GM04504 (cell line): ENCODE data around the gene MYH6.

Experiments
- DNase-seq: peaks from one replicate; pipeline ENCODE4 v3.0.0-alpha.2; 2012; ENCODE audit warnings: low read depth

The MYH6 gene

DNA sequence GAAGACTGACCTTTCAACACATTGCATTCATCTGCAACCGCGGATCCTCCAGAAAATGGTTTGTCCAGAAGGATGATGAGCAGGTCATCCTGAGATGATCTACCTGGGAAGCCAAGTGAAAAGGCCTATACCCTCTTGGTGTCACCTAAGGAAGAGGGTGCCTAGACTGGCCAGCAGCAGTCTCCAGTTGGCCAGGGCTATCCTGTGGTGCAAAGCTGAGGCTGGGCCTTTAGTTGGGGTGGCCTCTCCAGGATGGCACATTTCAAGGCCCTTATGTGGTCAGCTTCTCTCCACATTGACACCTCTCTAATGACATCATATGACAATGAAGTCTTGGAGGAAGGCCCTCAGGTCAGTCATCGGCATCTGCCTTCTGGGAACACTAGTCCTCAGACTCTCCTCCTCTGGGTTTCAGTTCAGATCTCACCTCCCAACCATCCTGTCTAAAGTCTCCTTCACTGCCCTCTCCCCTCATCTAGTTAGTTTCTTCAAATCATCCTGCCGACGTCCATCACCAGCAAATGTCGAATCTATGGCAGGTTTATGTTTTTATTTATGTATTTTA lies 52.1 kb downstream of the MYH6 start:
- no peak for DNase-seq

DNA sequence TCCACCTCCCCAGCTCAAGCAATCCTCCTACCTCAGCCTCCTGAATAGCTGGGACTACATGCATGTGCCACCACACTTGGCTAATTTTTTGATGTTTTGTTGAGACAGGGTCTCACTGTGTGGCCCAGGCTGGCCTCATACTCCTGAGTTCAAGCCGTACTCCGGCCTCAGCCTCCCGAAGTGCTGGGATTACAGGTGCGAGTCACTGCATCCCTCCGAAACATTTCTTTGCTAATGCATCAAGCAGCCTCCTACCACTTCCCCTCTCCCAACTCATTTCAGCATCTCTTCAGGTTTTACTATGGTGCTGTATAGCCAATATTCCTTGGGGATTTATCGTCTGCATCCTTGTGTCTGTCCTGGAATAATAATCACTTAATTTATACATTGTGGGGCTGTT lies 53.1 kb downstream of the MYH6 start:
- no peak for DNase-seq

DNA sequence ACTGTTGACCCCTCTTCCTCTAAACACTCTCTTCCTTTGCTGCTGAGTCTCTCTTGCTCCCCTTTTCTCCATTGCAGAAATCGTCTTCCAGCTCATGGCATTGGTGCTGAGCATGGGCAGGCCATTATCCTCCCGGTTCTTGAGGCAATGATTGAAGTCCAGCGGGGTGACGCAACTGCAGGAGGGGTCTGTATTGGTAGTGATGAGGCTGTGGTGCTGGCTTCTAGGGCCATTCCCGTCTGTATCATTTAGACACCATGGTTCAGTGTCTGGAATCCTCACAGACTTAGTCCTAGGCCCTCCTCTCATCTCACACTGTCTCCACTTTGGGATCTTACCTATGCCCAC lies 54.7 kb downstream of the MYH6 start:
- DNase-seq, result no peak

DNA sequence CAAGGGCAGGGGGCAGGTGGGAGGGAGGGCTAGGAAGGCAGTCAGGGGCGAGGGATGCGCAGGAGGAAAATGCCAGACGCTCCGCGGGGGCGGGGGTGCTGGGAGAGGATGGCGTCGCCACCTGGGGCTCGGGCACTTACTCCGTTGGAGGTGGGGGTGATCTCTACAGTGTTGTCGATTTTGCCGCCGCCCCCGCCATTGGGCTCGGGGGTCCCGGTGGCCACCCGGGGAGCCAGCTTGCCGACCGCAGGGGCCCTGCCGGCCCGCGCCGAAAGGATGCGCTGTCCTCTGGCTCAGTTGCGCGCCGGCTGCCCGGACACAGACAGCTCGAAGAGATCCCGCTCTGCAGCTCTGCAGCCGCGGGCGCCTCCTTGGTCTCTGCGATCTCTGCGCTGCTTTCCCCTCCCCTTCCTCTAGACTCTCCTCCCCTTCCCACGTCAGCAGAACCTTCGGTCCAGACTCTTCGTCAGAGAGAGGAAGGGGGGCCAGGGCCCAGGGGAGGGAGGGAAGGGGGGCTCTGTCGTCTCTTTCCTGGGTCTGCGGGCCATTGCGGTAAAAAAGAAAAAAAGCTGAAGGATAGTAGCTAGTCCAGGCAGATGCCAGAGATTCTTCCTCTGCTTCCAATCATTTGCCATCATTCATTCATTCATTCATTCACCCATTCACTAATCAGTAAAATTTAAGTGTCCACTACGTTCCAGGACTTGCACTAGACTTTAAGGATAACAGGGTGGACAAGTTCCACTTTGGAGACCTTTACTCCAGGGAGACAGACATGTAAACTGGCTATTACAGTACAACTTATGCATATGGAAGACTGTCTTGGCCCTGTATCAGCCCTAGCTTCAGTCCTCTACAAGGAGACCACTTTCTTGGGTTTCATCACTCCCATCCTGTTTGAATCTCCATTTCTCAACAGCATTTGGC lies 55.3 kb downstream of the MYH6 start, which contains the start of gene SLC22A17:
Gene SLC22A17 (minus strand): TSS at position 382 of the 927 bp plus-strand sequence.
- DNase-seq, result peak; percentile 76

DNA sequence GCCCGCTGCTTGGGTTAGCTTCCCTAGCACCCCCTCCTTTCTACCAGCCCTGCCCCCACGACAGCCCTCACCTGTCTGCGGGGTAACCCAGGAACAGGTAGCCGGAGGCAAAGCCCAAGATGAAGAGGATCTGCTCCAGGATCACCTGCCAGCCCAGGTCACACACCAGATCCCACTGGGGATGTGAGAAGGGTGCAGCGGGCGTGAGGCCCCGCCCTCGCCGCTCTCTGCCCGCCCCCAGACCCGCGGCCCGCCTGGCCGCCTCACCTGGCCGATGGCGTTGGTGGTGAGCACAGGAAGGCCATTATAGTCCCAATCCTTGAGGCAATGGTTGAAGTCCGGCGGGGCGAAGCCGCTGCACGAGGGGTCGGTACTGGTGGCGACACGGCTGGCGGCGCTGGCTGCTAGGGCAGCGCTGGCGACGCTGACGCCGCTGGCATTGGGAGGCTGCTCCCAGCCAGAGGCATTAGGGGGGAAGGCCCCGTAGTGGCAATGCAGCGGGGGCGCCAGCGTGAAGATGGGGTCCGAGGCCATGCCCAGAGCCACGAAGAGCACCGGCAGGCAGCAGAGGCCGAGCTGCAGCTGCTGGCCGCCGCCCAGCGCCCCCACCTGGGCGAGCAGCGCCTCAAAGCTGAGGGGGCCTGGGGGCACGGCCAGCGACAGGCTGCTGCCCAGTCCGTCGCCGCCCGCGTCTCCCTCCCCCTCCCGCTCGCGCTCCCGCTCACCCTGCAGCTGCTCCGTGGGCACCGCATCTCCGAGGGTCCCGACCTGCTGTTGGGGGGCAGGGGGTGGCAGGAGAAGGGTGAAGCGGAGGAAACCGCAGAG lies 56.2 kb downstream of the MYH6 start:
- no peak for DNase-seq

DNA sequence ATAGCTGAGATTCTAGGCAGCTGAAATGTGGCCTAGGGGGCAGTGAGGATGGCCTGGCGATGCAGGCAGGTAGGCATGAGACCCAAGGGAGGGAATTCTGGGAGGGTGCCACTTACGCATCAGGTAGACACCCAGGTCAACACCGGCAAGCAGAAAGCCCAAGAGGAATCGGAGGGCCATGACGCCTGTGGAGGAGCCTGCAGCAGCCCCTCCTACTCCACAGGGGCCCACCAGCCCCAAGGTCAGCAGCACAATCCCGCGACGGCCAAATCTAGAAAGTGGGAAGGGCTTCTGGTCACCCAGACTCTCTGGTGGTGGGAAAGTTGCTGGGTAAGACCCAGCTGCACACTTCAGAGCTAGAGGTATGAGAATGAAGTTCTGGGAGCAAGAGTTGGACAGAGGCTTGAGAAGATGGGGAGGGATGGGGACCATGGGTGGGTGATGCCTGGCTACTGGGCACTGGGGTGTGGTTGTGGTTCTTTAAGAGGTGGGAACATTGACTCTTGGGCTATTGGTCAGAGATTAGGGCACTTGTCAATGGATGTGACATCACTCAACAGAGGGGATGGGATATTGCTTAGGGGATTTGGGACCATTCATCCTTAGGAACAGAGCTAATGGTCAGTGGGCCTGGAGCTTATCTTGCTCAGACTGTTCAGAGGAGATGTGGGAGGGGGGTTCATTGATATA lies 58.8 kb downstream of the MYH6 start:
- no peak for DNase-seq

DNA sequence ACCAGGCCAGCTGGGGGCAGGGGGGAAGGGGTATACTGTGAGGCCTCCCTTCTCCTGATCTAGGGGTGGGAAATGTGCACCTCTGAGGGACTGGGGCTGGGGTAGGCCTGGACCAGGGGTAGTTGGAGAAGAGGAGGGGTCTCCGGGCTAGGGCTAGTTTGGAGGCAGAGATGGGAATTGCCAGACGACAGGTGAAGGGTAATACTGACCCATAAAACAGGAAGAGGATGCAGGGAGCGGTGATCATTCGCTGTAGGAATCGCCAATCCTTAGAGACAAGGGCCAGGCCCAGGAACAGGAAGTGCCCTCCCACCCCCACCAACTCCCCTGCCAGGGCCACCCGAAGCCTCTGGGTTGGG lies 59.8 kb downstream of the MYH6 start:
- no peak for DNase-seq

DNA sequence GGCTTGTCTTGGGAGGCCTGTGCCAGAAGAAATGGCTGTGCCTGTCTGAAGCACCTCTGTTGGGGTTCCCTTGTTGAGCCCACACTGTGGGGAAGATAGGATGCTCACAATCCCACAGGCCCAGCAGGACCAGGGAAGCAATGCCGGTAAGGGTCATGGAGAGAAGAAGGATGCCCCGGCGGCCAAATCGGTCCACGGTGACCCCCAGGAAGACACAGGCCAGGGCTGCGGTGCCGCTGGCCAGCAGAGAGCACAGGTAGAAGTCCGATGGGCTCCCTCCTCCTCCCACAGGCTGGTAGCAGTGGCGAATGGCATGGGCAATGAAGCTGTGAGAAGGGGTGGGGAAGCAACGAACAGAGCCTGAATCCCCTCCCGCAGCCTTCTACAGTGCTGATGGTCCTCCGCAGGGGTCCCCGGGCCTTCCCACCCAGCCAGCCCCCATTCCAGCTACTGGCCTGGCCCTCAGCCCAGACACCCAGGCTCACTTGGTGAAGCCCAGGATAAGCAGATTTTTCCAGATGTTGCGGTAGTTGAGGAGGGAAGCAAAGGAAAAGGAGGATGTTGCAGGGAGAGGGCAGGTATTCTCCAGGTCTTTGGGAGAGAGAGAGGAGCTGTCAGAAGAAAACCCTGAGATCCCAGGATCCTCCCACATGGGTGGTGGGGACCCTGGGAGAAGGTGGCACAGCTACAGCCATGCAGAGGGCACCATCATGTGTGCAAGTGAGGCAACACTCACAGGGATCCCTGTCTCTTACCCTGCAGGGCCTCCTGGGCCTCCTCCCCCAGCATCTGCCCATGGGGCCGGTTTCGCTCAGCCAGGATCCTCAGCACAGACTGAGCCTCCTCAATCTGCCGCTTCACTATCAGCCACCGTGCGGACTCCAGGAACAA lies 60.4 kb downstream of the MYH6 start:
- no peak for DNase-seq

DNA sequence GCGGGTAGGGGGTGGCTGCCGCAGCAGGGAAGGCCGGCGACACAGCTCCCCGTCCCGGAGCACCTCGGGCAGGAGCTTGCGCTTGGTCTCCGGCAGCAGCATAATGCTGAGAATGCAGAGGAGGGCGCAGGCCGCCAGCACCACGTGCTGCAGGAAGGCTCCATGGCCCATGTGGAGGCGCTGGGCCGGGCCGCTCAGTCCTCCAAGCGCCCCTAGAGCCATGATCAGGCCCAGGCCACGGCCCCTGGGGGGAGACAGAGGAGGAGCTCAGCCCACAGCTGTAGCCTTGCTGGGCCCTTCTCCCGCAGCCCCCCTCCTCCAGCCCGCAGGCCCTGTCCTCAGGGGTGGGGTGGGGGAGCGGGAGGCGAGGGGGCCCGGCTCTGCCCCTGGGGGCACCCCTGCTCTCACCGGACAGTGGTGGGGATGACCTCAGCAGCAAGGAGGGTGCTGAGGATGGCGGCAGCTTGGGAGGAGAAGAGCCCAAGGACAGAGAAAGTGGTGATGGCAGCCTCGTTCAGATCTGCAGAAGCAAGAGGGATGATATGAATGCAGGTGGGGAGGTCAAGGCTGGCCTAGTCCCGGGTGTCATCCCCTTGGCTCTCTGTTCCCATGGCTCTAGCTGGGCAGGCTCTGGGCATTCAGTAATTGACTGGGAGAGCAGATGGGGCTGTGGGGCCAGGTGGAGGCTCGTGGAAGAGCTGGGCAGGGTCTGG lies 61.2 kb downstream of the MYH6 start:
- DNase-seq, result no peak

DNA sequence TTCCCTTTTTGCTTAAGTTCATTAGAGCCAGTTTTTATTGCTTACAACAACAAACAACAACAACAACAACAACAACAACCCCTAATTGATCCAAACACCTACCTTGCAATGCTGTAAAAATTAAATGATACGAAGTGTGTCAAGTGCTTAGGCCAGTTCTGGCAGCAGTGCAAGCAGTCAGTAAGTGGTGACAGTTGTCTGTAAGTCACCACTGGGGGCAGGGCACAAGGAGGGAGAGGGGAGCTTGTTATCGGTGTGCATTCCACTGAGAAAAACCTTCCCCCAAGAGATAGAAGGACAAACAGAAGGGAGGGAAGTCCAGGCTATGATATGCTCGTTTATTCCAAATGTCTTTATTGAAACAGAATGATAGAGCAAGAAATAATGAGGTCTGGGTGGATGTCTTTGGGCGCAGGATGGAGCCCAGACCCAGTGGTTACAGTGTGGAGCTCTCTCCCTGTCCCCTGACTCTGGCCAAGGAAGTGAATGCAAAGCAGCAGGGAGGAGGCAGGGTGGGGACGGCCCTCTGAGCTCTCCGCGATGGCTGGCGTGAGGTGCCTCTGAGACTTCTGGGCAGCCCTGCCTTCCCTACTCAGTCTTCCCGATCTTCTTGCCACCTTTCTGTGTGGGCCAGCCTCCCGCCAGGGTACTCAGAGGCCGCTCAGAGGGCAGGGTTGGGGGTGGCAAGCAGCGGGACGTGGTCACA lies 61.9 kb downstream of the MYH6 start:
- DNase-seq, result no peak

DNA sequence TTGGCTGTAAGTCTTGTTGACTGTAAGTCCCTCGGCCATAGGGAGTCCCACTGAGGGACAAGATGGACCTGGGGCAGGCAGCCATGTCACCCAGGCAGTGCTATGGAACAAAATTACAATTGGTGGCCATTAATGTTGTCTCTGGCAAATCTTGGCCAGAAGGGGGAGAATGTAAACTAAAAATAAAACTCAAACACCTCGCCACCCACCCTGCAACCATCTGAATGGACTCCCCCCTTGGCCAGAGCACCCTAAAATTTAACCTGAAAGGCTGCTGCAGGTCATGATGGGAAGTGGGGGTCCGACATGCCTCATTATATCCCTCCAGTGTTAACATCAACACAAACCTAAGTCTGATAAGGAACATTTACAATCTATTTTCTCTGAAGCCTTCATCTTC lies 63.6 kb downstream of the MYH6 start:
- no peak for DNase-seq

DNA sequence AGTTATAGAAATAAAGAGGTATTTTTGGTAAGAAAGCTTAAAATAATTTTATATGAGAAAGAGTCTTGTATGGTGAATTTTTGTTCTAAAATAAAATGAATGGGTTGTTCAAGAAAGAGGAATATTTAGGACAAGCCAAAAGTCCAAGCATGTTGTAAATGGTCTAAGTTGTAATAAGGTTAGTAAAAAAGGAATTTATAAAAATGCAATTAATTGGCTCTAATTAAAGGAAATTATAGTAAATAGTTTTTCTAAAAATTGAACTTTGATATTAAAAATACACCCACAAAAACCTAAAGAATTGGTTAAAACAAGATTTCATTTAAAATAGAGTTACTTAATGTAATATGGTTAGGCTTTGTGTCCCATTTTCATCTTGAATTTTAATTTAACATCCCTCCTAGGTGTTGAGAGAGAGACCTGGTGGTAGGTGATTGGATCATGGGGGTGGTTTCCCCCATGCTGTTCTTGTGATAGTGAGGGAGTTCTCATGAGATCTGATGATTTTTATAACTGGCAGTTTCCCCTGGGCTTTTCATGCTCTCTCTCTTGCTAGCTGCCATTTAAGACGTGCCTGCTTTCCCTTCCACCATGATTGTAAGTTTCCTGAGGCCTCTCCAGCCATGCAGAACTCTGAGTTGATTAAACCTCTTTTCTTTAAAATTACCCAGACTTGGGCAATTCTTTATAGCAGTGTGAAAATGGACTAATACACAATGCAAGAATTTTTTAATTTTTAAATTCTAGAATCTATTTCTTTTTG lies 68.4 kb downstream of the MYH6 start:
- DNase-seq, result no peak

DNA sequence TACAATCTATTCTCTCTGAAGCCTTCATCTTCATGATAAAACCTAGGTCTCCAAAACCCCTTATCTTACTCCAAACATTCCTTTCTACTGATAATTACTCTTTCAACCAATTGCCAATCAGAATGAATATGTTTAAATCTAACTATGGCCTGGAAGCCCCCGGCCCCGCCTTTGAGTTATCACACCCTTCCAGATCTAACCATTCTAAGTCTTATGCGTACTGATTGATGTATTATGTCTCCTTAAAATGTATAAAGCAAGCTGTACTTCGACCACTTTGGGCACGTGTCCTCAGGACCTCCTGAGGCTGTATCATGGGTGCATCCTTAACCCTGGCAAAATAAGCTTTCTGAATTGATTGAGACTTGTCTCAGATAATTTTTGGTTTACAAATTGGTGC lies 72.5 kb downstream of the MYH6 start:
- DNase-seq, result no peak
